HCT116 (cell line): ENCODE data around the gene ATP6V1G2. TPM values are rescaled to one million over a fixed set of nuclear protein-coding genes. Genes with fewer than 3 reads are reported as not detected.

Experiments
- ATAC-seq: fragments of 200-7000 bp; cut with Tn5 transposase; 2 replicates; pipeline ENCODE4 v1.9.1; 2020; ENCODE audit warnings: mild to moderate bottlenecking, moderate library complexity
- BruUV-seq: library from RNA; stranded (reverse); fragments of 400-500 nt; replicated peaks from 2 replicates; lab custom pipeline; 2021; lab: Mats Ljungman, UMichigan
- CTCF ChIA-PET: fragments of 300-600 bp; sonication (Branson Sonifier 250); formaldehyde crosslinking; loops from one replicate; lab custom pipeline; 2021; ENCODE audit warnings: antibody characterized with exemption; lab: Charles Lee
- POLR2A ChIA-PET: fragments of 300-600, 350-600 bp; sonication (Branson Sonifier 250); formaldehyde crosslinking; loops from one replicate; lab custom pipeline; 2021; ENCODE audit warnings: antibody characterized with exemption; lab: Charles Lee
- RAD21 ChIA-PET, 2 experiments: fragments of 300-600 bp; sonication (Branson Sonifier 250); formaldehyde crosslinking; loops; one replicate each; lab custom pipeline; 2023; ENCODE audit warnings: low total read pairs in 2 of 2; ENCODE audit not compliant: uncharacterized antibody in 2 of 2, unreplicated experiment in 2 of 2, low non-redundant PET in 1 of 2; lab: Charles Lee
- DNase-seq: peaks from one replicate; pipeline ENCODE4 v3.0.0-alpha.2; 2010; ENCODE audit warnings: low read depth, low spot score
- H2AFZ ChIP-seq: fragments of 200-600 bp; shearing (Covaris generic), sonication (generic); 2 replicates; pipeline ENCODE4 v1.6.1; 2017; ENCODE audit warnings: low read depth, mixed run types, mixed read lengths, antibody characterized with exemption, low read length; ENCODE audit not compliant: poor library complexity, severe bottlenecking
- H3K27ac ChIP-seq: 2 replicates; pipeline ENCODE4 v1.5.1; 2012; ENCODE audit warnings: low read depth, low read length
- H3K27me3 ChIP-seq: fragments of 200-600 bp; sonication (generic); 2 replicates; pipeline ENCODE4 v1.6.1; 2016; ENCODE audit warnings: mixed run types, low read length, mixed read lengths; ENCODE audit not compliant: insufficient read depth
- H3K36me3 ChIP-seq, 2 experiments: fragments of 200-500 bp in 1 of 2; fragments of 200-600 bp in 1 of 2; sonication (Bioruptor generic) in 1 of 2; sonication (generic) in 1 of 2; 2 replicates each; pipeline versions ENCODE4 v1.5.1 to v1.6.1; 2014 to 2016; ENCODE audit warnings: low read length in 2 of 2, inconsistent platforms in 1 of 2, mixed read lengths in 1 of 2, mixed run types in 1 of 2; ENCODE audit not compliant: insufficient read depth in 2 of 2, control insufficient read depth in 1 of 2
- H3K4me1 ChIP-seq, 2 experiments: fragments of 200-600 bp in 1 of 2; sonication (generic) in 1 of 2; 2 replicates each; pipeline versions ENCODE4 v1.5.1 to v1.6.1; 2012 to 2017; ENCODE audit warnings: low read length in 2 of 2, inconsistent platforms in 1 of 2, mild to moderate bottlenecking in 1 of 2, mixed read lengths in 1 of 2, mixed run types in 1 of 2, moderate library complexity in 1 of 2; ENCODE audit not compliant: insufficient read depth in 2 of 2, control insufficient read depth in 1 of 2
- H3K4me2 ChIP-seq: fragments of 200-600 bp; sonication (generic); 2 replicates; pipeline ENCODE4 v1.6.1; 2017; ENCODE audit warnings: mixed run types, low read length, mixed read lengths
- H3K4me3 ChIP-seq, 2 experiments: fragments of 200-600 bp in 1 of 2; sonication (generic) in 1 of 2; replicated peaks in 1 of 2; 2 replicates each; pipeline ENCODE4 v1.5.1; 2011 to 2016; ENCODE audit warnings: low read length in 2 of 2, control low read depth in 1 of 2, low read depth in 1 of 2, mild to moderate bottlenecking in 1 of 2, mixed read lengths in 1 of 2, mixed run types in 1 of 2
- H3K79me2 ChIP-seq: fragments of 200-600 bp; sonication (generic); 2 replicates; pipeline ENCODE4 v1.6.1; 2017; ENCODE audit warnings: mild to moderate bottlenecking, mixed run types, low read length, moderate library complexity, mixed read lengths; ENCODE audit not compliant: insufficient read depth
- H3K9ac ChIP-seq: fragments of 200-600 bp; sonication (generic); 2 replicates; pipeline ENCODE4 v1.6.1; 2016; ENCODE audit warnings: low read length, mixed read lengths
- H3K9me2 ChIP-seq: fragments of 200-600 bp; sonication (generic), shearing (Covaris generic); 2 replicates; pipeline ENCODE4 v1.6.1; 2017; ENCODE audit warnings: mixed run types, mild to moderate bottlenecking, moderate library complexity; ENCODE audit not compliant: insufficient read depth
- H3K9me3 ChIP-seq, 2 experiments: fragments of 200-500 bp in 1 of 2; fragments of 200-600 bp in 1 of 2; sonication (Bioruptor generic) in 1 of 2; sonication (generic) in 1 of 2; 2 replicates each; pipeline ENCODE4 v1.6.1; 2014 to 2017; ENCODE audit warnings: low read length in 2 of 2, mixed read lengths in 2 of 2, inconsistent platforms in 1 of 2, low read depth in 1 of 2, mild to moderate bottlenecking in 1 of 2, mixed run types in 1 of 2, moderate library complexity in 1 of 2; ENCODE audit not compliant: control insufficient read depth in 1 of 2, insufficient read depth in 1 of 2
- H4K20me1 ChIP-seq: fragments of 200-600 bp; sonication (generic), shearing (Covaris generic); 2 replicates; pipeline ENCODE4 v1.6.1; 2017; ENCODE audit warnings: mixed run types, mild to moderate bottlenecking, moderate library complexity; ENCODE audit not compliant: insufficient read depth
- CBX3 ChIP-seq: IDR thresholded peaks from 2 replicates; pipeline ENCODE4 v1.6.1; 2012; ENCODE audit warnings: low read depth
- EZH2phosphoT487 ChIP-seq: fragments of 200-600 bp; IDR thresholded peaks from 2 replicates; pipeline ENCODE4 v1.6.1; 2018; ENCODE audit warnings: antibody characterized with exemption, borderline replicate concordance
- JUND ChIP-seq: IDR thresholded peaks from 2 replicates; pipeline ENCODE4 v1.6.1; 2012
- REST ChIP-seq: IDR thresholded peaks from 2 replicates; pipeline ENCODE4 v1.6.1; 2012; ENCODE audit warnings: low read depth
- ZBTB33 ChIP-seq: IDR thresholded peaks from 2 replicates; pipeline ENCODE4 v1.6.1; 2011; ENCODE audit warnings: mild to moderate bottlenecking, low read length, moderate library complexity; ENCODE audit not compliant: insufficient replicate concordance; ENCODE audit errors: extremely low read depth
- intact Hi-C: fragments of 100-400 bp; cut with micrococcal nuclease; formaldehyde crosslinking; loops from 2 replicates; pipeline ENCODE4 v1.10.0; 2022
- total RNA-seq: library from RNA; stranded (reverse); gene quantifications from one replicate; pipeline ENCODE4 v1.2.1, GENCODE V29; 2021; ENCODE audit not compliant: unreplicated experiment

ATP6V1G2 gene
- total RNA-seq, 1 experiment from 2014 or later, result 1.8 TPM

- intact Hi-C loops, result no loop called here
- RAD21 ChIA-PET, result no interaction called here
- CTCF ChIA-PET, result no interaction called here
- Histone ChIP-seq H3K27ac (no peak overlapping the region), H3K9me2 (no peaks in the 10 kb centered on the region), H3K9me3 (no peaks in the 10 kb centered on the region), H3K36me3 (peaks cover 74 to 81% of the 10 kb centered on the region in 2 experiments), H3K27me3 (no peaks in the 10 kb centered on the region), H3K4me1 (no peaks in the 10 kb centered on the region), H3K9ac (no peak overlapping the region), H3K4me3 (no peak overlapping the region), H4K20me1 (peaks cover 27% of the 10 kb centered on the region; the same call in 1 of the 2 replicates), H3K79me2 (peaks cover 66% of the 10 kb centered on the region), H3K4me2 (no peak overlapping the region), H2AFZ (no peak overlapping the region)
- POLR2A ChIA-PET, result no interaction called here
- no peak for ATAC-seq
- BruUV-seq, result TSS peak; percentile 4
- TF ChIP-seq EZH2phosphoT487 (no peak), ZBTB33 (no peak), CBX3 (no peak), JUND (no peak), REST (no peak)
- no peak for DNase-seq
These were observed 12.4 kb downstream of the ATP6V1G2 start for GRCh38 chr6:31534011-31534410.
